HG03457 (cell line): ENCODE measurements around the gene NDUFB3.
"Not testable (repeated sequence)": the region's sequence is repeated elsewhere in the genome, so short reads cannot be mapped to it uniquely, and the experiment has no call there.

Experiments
- ATAC-seq: cut with Tn5 transposase; IDR thresholded peaks from one replicate; pipeline ENCODE4 v1.9.1; 2021; ENCODE audit warnings: moderate number of reproducible peaks; ENCODE audit not compliant: unreplicated experiment

NDUFB3 gene

DNA sequence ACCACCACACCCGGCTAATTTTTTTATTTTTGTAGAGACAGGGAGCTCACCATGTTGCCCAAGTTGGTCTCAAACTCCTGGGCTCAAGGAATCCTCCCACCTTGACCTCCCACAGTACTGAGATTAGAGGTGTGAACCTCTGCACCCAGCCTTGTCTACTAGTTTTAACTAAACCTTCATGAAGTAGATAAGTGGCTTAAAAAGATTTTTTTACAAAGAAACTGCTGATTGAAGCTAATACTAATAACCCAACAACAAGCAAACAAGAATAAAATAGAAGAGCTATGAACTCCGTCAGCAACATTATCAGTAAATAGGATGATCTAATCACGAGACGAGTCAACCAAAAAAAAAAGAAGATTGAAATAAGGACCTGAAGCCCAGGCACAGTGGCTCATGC, 18.8 kb downstream of the NDUFB3 start:
- no peak for ATAC-seq

DNA sequence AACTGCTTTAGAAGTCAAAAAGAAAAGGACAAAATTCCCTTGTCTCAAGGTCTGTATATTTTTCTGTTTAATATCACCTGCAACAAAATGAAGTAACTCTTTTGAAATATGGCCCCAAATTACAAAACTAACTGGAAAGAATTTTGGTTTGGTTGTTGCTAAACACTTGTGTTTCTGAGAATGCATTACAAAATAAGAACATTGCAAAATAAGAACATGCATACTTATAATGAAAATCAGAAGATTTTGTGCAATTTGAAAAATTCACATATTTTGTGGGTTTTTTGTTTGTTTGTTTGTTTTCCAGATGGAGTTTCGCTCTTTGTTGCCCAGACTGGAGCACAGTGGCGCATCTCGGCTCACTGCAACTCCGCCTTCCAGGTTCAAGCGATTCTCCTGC, 21.8 kb downstream of the NDUFB3 start:
- no peak for ATAC-seq

DNA sequence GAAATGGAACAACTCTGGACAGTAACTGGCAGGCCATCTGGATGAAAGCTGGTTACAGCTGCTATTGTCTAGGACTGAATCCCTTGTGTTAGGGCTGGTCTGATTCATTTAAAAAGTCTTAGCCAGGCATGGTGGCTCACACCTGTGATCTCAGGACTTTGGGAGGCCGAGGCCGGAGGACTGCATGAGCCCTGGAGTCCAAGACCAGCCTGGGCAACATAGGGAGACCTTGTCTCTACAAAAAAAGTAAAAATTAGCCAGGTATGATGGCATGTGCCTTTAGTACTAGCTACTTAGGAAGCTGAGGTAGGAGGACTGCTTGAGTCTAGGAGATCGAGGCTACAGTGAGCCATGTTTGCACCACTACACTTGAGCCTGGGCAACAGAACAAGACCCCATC, 28.7 kb downstream of the NDUFB3 start:
- no peak for ATAC-seq

DNA sequence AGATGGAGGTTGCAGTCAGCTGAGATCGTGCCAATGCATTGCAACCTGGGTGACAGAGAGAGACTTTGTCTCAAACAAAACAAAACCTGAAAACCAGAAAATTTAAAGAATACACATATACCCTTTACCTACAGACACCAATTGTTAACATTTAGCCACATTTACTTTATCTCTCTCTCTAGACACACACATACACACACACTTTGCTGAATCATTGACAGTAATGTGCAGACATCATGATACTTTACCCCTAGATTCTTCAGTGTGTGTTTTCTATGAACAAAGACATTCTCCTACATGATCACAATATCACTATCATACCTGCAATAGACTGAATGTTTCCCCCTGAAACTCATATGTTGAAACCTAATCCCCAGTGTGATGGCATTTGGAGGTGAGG, 34.0 kb downstream of the NDUFB3 start:
- ATAC-seq: no peak

DNA sequence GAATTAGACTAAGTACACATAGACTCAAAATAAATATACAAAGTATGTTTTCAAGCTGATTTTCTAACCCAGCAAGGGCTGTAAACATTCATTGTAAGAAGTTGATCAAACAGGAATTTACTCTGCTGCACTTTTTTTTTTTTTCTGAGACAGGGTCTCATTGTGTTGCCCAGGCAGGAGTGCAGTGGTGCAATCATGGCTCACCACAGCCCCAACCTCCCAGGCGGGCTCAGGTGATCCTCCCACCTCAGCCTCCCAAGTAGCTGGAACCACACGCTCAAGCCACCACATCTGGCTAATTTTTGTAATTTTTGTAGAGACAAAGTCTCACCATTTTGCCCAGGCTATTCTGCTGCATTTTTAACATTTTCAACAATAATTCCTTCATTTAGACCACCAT, 35.8 kb downstream of the NDUFB3 start:
- no peak for ATAC-seq

DNA sequence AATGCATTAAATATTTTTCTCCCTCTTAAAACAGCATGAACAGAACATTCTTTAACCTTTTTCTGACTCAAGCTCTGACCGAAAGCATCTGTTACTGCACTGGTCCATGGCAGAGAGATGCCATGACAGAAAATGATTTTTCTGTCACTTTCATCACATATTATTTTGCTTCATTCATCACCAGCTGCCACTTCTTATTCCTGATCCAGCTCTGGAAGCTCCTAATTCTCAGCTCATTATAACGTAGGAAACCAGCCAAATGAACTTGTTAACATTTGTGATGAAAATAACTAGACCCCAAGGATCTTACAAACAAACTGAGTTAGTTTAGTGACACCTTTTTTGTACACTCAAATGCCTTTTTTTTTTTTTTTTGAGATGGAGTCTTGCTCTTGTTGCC, 36.5 kb downstream of the NDUFB3 start:
- ATAC-seq: no peak

DNA sequence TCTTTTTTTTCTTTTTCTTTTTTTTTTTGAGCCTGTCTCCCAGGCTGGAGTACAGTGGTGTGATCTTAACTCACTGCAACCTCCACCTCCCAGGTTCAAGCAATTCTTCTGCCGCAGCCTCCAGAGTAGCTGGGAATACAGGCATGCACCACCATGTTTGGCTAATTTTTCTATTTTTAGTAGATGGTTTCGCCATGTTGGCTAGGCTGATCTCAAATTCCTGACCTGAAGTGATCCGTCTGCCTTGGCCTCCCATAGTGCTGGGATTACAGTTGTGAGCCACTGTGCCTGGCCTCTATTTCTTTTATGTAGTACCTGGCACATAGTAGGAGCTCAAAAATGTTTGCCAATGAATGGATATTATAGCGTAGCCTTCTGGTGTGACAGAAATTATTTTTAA, 37.4 kb downstream of the NDUFB3 start:
- no peak for ATAC-seq

DNA sequence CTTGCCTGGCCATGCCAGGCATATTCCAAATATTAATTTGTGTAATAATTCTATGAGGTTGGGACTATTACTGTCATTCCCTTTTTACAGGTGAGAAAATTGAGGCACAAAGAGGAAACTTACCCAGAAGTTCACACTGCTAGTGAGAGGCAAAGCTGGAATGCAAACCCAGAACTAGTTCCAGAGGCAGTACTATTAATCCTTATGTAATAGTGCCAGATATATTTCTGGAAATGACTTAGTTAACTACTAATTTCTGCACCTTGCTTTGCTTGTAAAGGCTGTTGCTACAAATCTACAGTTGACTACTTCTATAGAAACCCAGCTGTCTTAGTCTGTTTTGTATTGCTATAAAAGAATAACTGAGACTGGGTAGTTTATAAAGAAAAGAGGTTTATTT, 38.8 kb downstream of the NDUFB3 start:
- ATAC-seq: no peak

DNA sequence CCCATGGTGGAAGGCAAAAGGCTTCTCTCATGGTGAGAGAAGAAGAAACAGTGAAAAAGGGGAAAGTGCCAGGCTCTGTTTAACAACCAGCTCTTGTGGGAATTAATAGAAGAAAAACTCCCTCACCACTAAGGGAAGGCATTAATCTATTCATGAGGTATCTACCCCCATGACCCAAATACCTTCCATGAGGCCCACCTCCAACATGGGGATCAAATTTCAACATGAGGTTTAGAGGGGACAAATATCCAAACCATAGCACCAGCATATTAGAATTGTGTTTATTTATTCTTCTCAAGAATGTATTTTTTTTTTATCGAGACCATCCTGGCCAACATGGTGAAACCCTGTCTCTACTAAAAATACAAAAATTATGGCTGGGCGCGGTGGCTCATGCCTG, 39.3 kb downstream of the NDUFB3 start:
- no peak for ATAC-seq

DNA sequence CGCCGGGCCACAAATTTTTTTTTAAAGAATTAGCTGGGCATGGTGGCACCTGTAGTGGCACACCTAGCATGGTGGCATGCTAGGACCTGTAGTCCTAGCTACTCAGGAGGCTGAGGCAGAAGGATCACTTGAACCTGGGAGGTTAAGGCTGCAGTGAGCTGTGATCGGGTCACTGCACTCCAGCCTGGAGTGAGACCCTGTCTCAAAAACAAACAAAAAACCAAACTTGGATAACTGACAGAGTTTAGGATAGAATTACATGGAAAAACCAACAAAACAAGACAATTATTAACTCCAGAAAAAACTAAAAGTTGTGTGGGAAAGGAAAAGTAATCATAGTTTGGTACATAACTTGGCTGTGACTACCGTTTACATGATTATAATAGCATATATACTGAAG, 42.5 kb downstream of the NDUFB3 start:
- ATAC-seq: no peak

DNA sequence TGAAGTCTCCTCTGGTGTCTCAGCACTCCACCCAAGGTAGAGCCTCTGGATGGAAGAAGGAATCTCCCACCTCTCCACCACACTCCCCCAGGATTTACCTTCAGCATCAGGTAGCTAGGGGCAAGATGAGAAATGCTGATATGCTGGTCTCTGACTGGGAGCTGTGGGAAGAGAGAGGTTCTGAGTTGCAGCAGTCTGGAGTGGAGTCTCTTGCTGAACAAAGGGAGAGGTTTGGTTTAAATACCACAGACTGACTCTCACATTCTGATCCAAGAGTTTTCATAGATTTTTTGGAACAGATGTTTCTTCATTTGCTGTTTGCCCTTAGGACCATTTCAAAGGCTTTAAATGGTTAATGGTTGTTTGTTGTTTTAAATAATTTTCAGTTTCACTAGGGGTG, 43.0 kb downstream of the NDUFB3 start:
- ATAC-seq: no peak

DNA sequence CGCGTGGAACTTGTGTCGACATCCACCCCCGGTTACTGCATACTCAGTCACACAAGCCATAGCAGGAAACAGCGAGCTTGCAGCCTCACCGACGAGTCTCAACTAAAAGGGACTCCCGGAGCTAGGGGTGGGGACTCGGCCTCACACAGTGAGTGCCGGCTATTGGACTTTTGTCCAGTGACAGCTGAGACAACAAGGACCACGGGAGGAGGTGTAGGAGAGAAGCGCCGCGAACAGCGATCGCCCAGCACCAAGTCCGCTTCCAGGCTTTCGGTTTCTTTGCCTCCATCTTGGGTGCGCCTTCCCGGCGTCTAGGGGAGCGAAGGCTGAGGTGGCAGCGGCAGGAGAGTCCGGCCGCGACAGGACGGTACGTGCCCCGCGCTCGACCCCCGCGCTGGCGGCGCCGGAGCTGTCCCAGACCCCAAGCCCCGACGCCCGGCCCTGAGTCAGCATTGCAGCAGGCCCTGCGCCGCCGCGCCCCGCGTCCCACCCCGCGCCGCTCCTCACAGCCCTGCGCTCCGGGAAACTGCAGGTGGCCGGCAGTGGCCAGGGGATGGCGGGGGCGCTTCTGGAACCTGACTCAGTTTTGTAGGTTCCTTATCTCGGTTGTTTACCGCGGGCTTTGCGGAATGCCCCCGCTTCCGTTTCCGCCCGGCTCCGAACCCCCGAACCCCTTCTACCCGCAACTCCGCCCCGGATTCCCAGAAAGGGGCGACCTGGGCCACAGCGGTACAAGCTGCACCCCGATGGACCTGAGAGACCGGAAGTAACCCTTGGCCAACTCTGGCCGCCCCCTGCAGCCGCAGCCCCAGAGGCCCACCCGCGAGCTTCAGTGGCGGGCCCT, 44.5 kb downstream of the NDUFB3 start, which contains the start of gene CFLAR:
TSS of gene CFLAR (plus strand) at position 50 of the 844 bp plus-strand sequence. CDS start 13,702 bp downstream, outside the sequence.
- peak; percentile 30 for ATAC-seq

DNA sequence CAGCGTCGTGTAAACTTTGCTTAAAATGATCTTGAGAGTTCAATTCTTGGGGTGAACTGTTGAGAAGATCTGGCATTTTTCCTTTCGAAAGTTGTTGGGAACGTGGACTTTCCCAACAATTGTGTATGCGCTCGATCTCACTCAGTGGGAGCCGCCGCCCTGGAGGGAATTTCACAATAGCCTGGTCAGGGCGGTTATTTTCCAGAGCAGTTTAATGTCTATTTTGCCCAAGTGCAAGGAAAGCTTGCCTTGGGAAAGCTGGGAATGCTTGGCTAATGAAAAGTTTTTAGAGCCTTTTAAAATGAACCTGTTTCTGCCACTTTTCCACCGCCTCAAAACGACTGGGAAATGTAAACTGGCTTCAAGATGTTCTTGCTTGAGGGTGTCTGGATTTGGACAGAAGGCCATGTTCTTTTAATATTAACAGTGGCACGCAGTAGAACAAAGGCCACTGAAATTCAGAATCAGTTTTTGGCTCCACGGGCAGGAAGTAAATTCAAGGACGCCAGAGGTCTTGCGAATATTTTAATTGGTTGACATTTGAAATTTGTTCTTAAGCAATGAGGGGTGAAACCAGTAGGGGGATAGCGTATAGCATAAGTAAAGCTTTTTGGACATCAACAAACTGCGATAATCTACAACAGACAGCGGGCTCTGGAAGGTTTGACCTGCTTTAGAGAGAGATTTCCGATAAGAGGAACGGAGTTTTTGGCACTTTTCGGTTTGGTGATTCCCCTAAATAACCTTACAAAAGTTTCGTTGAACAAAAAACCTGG, 45.3 kb downstream of the NDUFB3 start:
- no peak for ATAC-seq

DNA sequence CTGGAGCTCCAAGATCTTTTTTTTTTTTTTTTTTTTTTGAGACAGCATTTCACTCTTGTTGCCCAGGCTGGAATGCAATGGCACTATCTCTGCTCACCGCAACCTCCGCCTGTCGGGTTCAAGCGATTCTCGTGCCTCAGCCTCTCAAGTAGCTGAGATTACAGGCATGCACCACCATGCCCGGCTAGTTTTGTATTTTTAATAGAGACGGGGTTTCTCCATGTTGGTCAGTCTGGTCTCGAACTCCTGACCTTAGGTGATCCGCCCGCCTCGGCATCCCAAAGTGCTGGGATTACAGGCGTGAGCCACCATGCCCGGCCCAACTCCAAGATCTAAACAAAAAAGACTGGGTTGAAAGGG, 45.9 kb downstream of the NDUFB3 start:
- not testable (repeated sequence) for ATAC-seq

DNA sequence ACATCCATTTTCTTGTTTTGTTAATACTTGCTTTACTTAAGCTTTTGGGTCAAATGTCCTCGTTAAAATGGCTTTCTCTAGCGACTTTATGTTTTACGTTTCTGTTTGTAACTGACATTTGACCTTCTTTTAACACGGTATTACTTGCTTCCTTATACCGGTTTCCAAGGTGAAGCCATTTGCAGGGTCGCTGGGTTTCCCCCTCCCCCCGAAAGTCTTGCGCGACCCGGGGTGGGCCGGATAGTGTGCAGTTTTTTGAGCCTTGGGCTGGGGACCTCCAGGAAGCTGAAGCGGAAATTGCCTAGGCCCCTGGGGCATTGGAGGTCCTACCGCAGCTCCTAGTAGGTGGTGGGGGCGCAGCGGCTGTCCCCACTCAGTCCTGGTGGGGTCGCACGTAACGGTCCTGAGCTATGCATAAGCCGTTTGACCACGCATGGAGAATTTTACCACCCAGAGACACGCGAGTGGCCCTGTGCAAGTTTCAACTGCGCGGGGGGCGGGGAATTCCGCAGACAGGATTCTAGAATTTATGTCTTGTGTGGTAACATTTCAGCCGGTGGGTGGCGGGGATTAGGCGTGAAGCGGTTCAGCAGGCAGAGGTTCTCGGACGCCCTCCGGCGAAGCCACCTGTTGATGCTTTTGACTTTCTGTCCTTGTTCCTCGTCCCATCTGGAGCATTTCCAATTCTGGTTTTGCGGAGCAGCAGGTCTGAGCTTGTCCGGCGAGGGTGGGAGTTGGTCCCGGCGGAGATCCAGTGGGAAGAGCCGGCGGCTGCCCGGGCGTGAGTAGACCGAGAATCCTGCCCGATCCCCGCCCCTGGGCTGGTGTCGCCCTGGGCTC, 46.5 kb downstream of the NDUFB3 start:
- peak; percentile 38 for ATAC-seq

DNA sequence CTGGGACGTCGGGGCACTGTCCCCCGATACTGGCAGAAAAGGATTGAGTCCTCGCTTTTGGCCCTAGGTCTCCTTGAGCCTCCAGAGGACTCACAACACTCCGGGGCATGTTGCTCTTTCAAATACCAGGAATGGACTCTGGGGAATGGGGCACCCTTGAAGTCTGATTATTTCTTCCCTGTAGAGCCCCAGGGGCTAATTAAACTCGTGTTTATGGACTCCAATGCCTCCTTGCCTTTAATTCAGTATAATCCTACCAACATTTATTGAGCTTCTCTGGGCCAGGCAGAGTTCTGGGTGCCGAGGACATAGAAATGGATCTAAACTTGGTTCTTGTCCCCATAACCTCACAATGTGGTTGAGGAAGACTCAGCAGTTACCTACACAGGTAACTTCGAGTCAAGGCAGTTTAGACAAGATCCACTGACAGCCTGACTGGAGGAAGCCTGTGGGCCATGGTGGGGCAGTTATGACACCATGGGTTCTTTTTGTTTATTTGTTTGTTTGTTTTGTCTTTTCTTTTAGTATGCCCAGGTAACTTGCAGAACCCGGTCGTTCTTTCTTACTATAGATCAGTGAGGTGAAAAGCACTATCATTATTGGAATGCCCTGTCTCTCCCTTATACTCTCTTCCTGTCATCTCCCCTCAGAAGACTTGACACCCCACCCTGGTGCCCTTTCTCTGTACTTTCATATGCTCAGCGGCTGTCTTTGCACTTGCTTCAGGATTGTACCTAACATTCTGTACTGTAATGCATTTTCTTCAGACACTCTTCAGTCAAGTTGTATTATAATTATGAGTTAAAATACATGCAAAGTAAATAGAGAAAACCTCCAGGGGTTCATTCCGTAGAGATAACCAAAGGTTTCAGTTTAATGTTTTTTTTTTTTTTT, 47.4 kb downstream of the NDUFB3 start:
- ATAC-seq: no peak

DNA sequence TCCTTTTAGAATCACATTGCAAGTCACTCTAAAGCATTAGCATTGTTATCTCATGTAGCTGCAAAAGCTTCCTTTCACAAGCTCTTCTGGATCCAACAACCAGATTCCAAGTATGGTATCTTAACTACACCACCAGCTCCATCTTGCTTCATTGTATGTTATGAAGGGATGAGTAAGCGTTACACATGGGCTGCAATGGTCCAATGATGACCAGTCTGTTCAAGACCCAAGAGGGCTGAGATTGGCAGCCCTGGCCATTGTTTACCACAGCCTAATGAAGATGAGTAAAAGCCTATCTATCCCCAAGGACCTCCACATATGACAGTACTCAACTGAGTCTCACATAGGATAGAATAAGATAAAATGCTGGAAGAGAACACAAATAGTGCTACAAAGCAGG, 50.5 kb downstream of the NDUFB3 start:
- ATAC-seq: no peak

DNA sequence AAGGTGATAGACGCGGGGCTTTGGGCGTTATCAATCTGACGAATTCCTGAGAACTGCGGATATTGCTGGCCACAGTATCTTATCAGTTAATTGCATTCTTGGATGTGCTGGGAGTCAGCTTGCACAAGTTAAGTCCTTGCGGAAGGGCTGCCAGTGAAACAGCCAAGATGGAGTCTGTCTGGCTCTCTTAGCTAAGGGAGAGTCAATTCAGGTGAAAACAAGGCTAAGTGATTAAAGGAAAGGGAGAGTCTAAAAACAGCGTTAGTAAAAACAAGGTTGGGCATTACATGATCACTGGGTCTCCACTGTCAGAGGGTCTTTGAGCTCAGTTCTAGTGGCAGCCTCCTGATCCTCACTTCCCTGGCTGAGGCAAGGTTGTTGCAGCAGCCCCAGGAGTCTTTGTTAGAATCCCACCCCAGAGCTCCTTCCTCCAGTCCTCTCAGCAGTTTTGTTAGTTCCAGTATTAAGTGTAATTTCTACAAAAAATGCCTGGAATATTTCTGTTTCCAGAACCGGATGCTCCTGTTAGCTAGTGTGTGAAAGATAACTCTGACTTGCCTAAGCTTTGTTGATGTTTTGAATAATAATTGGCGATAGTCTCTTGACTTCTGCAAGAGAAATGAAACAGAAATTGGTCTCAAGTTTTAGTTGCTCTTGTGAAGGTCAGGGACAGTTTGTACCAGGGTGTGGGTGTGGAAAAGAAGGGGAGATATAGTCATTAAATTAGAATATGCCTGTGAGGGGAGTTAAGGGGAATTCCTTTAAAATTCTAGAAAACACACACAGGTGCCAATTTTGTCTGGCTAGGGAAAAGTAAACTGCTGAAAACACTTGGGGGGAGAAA, 54.7 kb downstream of the NDUFB3 start:
- peak; percentile 19 for ATAC-seq

DNA sequence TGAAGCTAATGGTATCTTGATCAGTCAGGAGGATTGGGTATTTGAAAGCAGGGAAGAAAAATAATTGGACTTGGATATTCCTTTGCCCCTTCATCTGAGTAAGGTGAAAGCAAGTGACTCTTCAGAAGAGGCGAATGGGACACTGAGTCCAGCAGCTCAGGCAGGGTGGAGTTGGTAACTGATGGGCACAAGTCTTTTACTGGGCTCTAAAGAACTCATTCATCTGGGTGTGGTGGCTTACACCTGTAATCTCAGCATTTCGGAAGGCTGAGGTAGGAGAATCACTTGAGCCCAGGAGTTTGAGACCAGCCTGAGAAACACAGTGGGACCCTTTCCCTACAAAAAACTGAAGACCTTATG, 55.3 kb downstream of the NDUFB3 start:
- ATAC-seq: no peak

DNA sequence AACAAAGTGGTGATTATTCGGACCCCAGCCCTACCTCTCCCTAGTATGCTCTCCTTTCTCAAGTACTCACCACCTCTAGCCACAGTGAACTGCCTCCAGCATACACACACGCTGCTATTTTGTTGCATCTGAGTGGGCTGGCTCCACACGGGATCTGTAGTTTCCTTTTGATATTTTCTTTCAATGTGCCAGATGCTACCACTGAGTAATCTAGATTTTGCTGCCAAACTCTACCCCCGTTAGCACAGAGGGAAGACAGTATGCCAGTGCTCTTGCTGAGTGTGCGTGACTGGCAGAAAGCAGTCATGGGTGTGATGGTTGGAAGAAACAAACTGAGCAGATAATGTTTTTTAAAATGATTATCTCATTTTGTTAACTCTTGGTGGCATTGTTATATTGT, 55.8 kb downstream of the NDUFB3 start:
- no peak for ATAC-seq
